NCI-H2107 treated with DMSO at 0.1 percent for 48 hours (cell line): ENCODE data around the gene TSC22D1.

Experiments used
- DNase-seq: peaks from one replicate; lab custom pipeline; 2025; ENCODE audit not compliant: unreplicated experiment; lab: John Stamatoyannopoulos, UW

The TSC22D1 gene

GRCh38 chr13:44411841-44412240 is 164.3 kb downstream of the TSC22D1 start:
- no peak for DNase-seq

- DNase-seq = no peak
These were observed 165.7 kb downstream of the TSC22D1 start for GRCh38 chr13:44410328-44410859.

GRCh38 chr13:44409595-44409994 is 166.5 kb downstream of the TSC22D1 start:
- DNase-seq = no peak

- DNase-seq = no peak
These were observed 168.2 kb downstream of the TSC22D1 start for GRCh38 chr13:44407891-44408290.

GRCh38 chr13:44407379-44407778 is 168.8 kb downstream of the TSC22D1 start:
- no peak for DNase-seq

GRCh38 chr13:44406617-44407016 is 169.5 kb downstream of the TSC22D1 start:
- no peak for DNase-seq

GRCh38 chr13:44404261-44405132 is 171.6 kb downstream of the TSC22D1 start:
- DNase-seq = no peak

- no peak for DNase-seq
These were observed 172.6 kb downstream of the TSC22D1 start for GRCh38 chr13:44403461-44404056.

GRCh38 chr13:44402899-44403445 is 173.2 kb downstream of the TSC22D1 start:
- no peak for DNase-seq

GRCh38 chr13:44401577-44401976 is 174.6 kb downstream of the TSC22D1 start:
- no peak for DNase-seq

GRCh38 chr13:44400736-44401135 is 175.4 kb downstream of the TSC22D1 start:
- no peak for DNase-seq

- peak; percentile 48 for DNase-seq
These were observed 177.1 kb downstream of the TSC22D1 start for GRCh38 chr13:44399074-44399473.

GRCh38 chr13:44398606-44399005 is 177.5 kb downstream of the TSC22D1 start:
- DNase-seq = no peak

GRCh38 chr13:44397766-44398223 is 178.3 kb downstream of the TSC22D1 start:
- no peak for DNase-seq

GRCh38 chr13:44396701-44397580 is 179.2 kb downstream of the TSC22D1 start:
- DNase-seq = no peak

GRCh38 chr13:44395976-44396694 is 180.0 kb downstream of the TSC22D1 start:
- DNase-seq = no peak

GRCh38 chr13:44394658-44395057 is 181.5 kb downstream of the TSC22D1 start:
- no peak for DNase-seq

- DNase-seq = no peak
These were observed 182.7 kb downstream of the TSC22D1 start for GRCh38 chr13:44393391-44393790.

- no peak for DNase-seq
These were observed 186.3 kb downstream of the TSC22D1 start for GRCh38 chr13:44389876-44390275.

GRCh38 chr13:44389060-44389666 is 187.0 kb downstream of the TSC22D1 start:
- no peak for DNase-seq
